Gastroesophageal sphincter (tissue), 3 donors: ENCODE measurements around the gene PPP6R2.
"Not testable (repeated sequence)": the region's sequence is repeated elsewhere in the genome, so short reads cannot be mapped to it uniquely, and the experiment has no call there.

ENCODE experiments used
- EP300 ChIP-seq: sonication (generic); formaldehyde crosslinking; IDR thresholded peaks from one replicate; pipeline ENCODE4 v1.6.1; 2017; ENCODE audit warnings: antibody characterized with exemption, mild to moderate bottlenecking
- POLR2A ChIP-seq, 2 donors: fragments of 450-650 bp; IDR thresholded peaks; one replicate each; pipeline ENCODE4 v1.6.1; 2017; ENCODE audit warnings: antibody characterized with exemption in 2 of 2, mild to moderate bottlenecking in 2 of 2, moderate library complexity in 1 of 2
- POLR2AphosphoS5 ChIP-seq: sonication (generic); formaldehyde crosslinking; IDR thresholded peaks from one replicate; pipeline ENCODE4 v1.6.1; 2017; ENCODE audit warnings: antibody characterized with exemption
- TF ChIP-seq, protein P1 (sequence below), 4 experiments: fragments of 200-600 bp in 2 of 4; fragments of 450-650 bp in 2 of 4; sonication (generic) in 1 of 4; IDR thresholded peaks; one replicate each; pipeline ENCODE4 v1.5.1; 2017 to 2019; ENCODE audit warnings: antibody characterized with exemption in 4 of 4, mild to moderate bottlenecking in 2 of 4, moderate library complexity in 2 of 4

- TF ChIP-seq, protein P1, sequence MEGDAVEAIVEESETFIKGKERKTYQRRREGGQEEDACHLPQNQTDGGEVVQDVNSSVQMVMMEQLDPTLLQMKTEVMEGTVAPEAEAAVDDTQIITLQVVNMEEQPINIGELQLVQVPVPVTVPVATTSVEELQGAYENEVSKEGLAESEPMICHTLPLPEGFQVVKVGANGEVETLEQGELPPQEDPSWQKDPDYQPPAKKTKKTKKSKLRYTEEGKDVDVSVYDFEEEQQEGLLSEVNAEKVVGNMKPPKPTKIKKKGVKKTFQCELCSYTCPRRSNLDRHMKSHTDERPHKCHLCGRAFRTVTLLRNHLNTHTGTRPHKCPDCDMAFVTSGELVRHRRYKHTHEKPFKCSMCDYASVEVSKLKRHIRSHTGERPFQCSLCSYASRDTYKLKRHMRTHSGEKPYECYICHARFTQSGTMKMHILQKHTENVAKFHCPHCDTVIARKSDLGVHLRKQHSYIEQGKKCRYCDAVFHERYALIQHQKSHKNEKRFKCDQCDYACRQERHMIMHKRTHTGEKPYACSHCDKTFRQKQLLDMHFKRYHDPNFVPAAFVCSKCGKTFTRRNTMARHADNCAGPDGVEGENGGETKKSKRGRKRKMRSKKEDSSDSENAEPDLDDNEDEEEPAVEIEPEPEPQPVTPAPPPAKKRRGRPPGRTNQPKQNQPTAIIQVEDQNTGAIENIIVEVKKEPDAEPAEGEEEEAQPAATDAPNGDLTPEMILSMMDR (IDR thresholded peaks at IDR 0.05) = not testable (repeated sequence)
- TF ChIP-seq EP300; POLR2AphosphoS5; POLR2A (IDR thresholded peaks at IDR 0.05): not testable (repeated sequence)
Observed at GRCh38 chr22:50408954-50409353, 65.8 kb downstream of the PPP6R2 start.
